Measurements from ENCODE around the gene PCYOX1L.

PCYOX1L gene

DNA sequence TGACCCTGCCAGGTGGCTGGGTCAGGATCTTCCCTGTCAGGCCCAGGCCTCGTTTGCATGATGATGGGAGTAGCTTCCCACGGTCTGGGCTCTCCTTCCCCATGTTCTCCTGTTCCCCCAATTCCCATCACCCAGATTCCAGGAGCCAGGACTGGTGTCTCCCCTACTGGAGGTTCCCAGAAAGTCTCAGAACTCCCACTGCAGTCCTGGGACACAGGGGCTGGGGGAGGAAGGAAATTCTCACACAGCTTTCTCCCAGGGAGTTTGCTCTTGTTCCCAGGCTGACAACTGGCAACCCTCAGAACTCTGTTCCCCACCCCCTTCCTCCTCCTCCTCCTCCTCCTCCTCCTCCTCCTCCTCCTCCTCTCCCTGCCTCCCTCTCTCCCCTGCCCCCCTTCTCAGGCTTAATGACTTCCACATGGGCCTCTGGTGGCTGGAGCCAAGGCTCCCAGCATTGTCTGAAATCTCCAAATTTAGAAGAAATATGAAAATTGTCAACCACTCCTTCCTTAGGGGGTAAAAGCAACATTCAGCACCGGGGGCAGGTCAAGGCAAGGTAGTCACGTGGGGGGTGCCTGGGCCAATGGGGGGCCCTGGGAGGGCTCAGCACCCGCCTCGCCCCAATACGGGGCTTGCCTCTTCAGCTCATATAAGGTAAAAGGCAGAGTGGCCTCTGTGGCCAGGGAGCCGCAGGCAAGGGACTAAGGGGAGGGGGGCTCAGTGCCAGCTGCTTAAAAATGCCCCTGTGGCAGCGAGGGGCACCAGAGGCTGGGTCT is 48.5 kb downstream of the PCYOX1L start:
- H3K9ac ChIP-seq (ENCODE audit: low read length): peak overlapping the region; percentile 79
- peaks cover 13% of the 10 kb centered on the region for H3K4me1 ChIP-seq (ENCODE audit: control insufficient read depth, insufficient read depth, low read length)
- H3K9me3 ChIP-seq (ENCODE audit: control insufficient read depth, low read length): no peaks in the 10 kb centered on the region
- no peaks in the 10 kb centered on the region for H3K36me3 ChIP-seq (ENCODE audit: control insufficient read depth, insufficient read depth, low read length)
- no peaks in the 10 kb centered on the region for H3K27me3 ChIP-seq (ENCODE audit: control insufficient read depth, insufficient read depth, low read length)
- H3K4me3 ChIP-seq (ENCODE audit: low read length): no peak overlapping the region

DNA sequence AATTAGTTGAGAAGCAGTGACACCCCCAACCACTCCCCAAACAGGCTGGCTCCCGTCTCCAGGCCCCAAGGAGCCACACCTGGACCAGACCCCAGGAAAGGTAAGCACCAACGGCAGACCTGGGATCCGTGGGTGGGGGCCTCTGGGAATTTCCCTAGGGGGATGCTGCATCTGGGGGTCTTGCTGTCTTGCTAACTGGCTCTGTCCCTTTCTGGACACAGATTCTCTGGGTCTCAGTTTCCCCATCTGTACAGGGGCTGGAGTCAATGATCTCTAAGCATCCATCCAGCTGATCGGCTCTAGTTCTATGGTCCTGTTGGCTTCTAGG is 49.1 kb downstream of the PCYOX1L start:
- Histone ChIP-seq H3K4me3 (ENCODE audit: low read length) (peak overlapping the region; percentile 12), H3K9ac (ENCODE audit: low read length) (peak overlapping the region; percentile 79), H3K4me1 (ENCODE audit: control insufficient read depth, insufficient read depth, low read length) (peaks cover 13% of the 10 kb centered on the region), H3K27me3 (ENCODE audit: control insufficient read depth, insufficient read depth, low read length) (no peaks in the 10 kb centered on the region), H3K36me3 (ENCODE audit: control insufficient read depth, insufficient read depth, low read length) (no peaks in the 10 kb centered on the region), H3K9me3 (ENCODE audit: control insufficient read depth, low read length) (no peaks in the 10 kb centered on the region)

GRCh38 chr5:149407323-149408251 is 49.7 kb downstream of the PCYOX1L start:
- Histone ChIP-seq H3K9me3 (ENCODE audit: control insufficient read depth, low read length) (no peaks in the 10 kb centered on the region), H3K4me1 (ENCODE audit: control insufficient read depth, insufficient read depth, low read length) (peaks cover 13% of the 10 kb centered on the region), H3K36me3 (ENCODE audit: control insufficient read depth, insufficient read depth, low read length) (no peaks in the 10 kb centered on the region), H3K9ac (ENCODE audit: low read length) (peak overlapping the region; percentile 79), H3K27me3 (ENCODE audit: control insufficient read depth, insufficient read depth, low read length) (no peaks in the 10 kb centered on the region), H3K4me3 (ENCODE audit: low read length) (peak overlapping the region; percentile 15)

GRCh38 chr5:149408252-149409099 is 50.6 kb downstream of the PCYOX1L start:
- peak overlapping the region; percentile 79 for H3K9ac ChIP-seq (ENCODE audit: low read length)
- H3K4me1 ChIP-seq (ENCODE audit: control insufficient read depth, insufficient read depth, low read length): peaks cover 13% of the 10 kb centered on the region
- no peaks in the 10 kb centered on the region for H3K36me3 ChIP-seq (ENCODE audit: control insufficient read depth, insufficient read depth, low read length)
- H3K9me3 ChIP-seq (ENCODE audit: control insufficient read depth, low read length): no peaks in the 10 kb centered on the region
- H3K4me3 ChIP-seq (ENCODE audit: low read length): peak overlapping the region; percentile 15
- no peaks in the 10 kb centered on the region for H3K27me3 ChIP-seq (ENCODE audit: control insufficient read depth, insufficient read depth, low read length)

GRCh38 chr5:149409268-149409948 is 51.6 kb downstream of the PCYOX1L start:
- no peaks in the 10 kb centered on the region for H3K36me3 ChIP-seq (ENCODE audit: control insufficient read depth, insufficient read depth, low read length)

DNA sequence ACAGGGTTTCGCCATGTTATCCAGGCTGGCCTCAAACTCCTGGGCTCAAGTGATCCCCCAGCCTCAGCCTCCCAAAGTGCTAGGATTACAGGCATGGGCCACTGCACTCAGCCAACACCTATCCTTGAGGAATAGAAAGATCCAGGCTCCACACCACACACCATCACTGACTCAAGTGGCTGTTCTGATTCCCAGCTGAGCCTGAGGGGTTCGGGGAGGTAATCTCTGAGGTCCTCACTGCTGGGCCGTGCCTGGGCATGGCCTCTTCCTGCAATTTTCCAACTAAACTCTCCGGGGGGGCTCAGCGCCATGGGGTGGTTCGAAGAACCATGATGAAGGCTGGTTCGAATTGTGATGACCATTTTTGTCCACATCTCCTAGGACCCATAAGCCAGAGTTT is 52.2 kb downstream of the PCYOX1L start:
- no peaks in the 10 kb centered on the region for H3K9me3 ChIP-seq (ENCODE audit: control insufficient read depth, low read length)
- peak overlapping the region; percentile 79 for H3K9ac ChIP-seq (ENCODE audit: low read length)
- H3K36me3 ChIP-seq (ENCODE audit: control insufficient read depth, insufficient read depth, low read length): no peaks in the 10 kb centered on the region
- H3K4me3 ChIP-seq (ENCODE audit: low read length): no peak overlapping the region
- H3K27me3 ChIP-seq (ENCODE audit: control insufficient read depth, insufficient read depth, low read length): no peaks in the 10 kb centered on the region
- H3K4me1 ChIP-seq (ENCODE audit: control insufficient read depth, insufficient read depth, low read length): peaks cover 6% of the 10 kb centered on the region

More at GRCh38 chr5:149409268-149409948, 51.6 kb downstream of the PCYOX1L start:
- Histone ChIP-seq H3K27me3 (ENCODE audit: control insufficient read depth, insufficient read depth, low read length) (no peaks in the 10 kb centered on the region), H3K4me1 (ENCODE audit: control insufficient read depth, insufficient read depth, low read length) (peaks cover 13% of the 10 kb centered on the region), H3K9ac (ENCODE audit: low read length) (peak overlapping the region; percentile 79), H3K4me3 (ENCODE audit: low read length) (no peak overlapping the region), H3K9me3 (ENCODE audit: control insufficient read depth, low read length) (no peaks in the 10 kb centered on the region)

DNA sequence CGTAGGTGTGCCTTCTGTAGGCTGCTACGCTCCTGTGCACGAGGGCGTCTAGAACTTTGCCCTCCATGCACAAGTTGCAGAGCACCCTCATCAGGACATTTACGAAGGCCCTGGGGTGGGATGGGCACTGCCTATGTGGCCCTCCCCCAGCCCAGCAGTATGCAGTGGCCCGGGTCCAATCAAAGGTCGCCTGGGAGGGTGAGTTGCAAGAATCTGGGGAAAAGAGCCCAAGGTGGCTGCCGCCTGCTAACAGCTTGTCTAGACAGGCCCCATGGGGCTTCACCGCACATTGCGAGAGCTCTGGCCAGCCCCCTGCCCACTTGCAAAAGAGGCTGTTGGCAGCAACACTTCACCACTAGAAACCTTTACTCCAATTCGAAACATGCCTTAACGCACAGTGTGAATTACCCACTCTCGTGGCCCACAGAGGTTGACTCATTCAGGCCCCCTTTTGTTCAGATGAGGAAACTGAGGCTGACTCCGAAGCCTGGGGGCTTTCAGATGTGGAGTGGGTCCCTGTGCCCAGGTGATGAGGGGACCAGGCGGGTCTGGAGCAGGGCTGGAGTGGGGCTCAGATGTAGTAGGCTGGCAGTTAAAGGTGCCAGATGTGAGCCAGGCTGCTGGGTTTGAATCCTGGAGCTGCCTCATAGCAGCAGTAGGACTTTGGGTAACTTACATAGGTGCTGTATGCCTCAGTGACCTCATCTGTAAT is 53.0 kb downstream of the PCYOX1L start:
- H3K27me3 ChIP-seq (ENCODE audit: control insufficient read depth, insufficient read depth, low read length): no peaks in the 10 kb centered on the region
- peak overlapping the region; percentile 57 for H3K9ac ChIP-seq (ENCODE audit: low read length)
- no peaks in the 10 kb centered on the region for H3K9me3 ChIP-seq (ENCODE audit: control insufficient read depth, low read length)
- H3K36me3 ChIP-seq (ENCODE audit: control insufficient read depth, insufficient read depth, low read length): no peaks in the 10 kb centered on the region
- H3K4me1 ChIP-seq (ENCODE audit: control insufficient read depth, insufficient read depth, low read length): no peaks in the 10 kb centered on the region
- no peak overlapping the region for H3K4me3 ChIP-seq (ENCODE audit: low read length)

- H3K9me3 ChIP-seq (ENCODE audit: control insufficient read depth, low read length): no peaks in the 10 kb centered on the region
- H3K36me3 ChIP-seq (ENCODE audit: control insufficient read depth, insufficient read depth, low read length): no peaks in the 10 kb centered on the region
- peak overlapping the region; percentile 48 for H3K9ac ChIP-seq (ENCODE audit: low read length)
- H3K4me3 ChIP-seq (ENCODE audit: low read length): no peak overlapping the region
- no peaks in the 10 kb centered on the region for H3K27me3 ChIP-seq (ENCODE audit: control insufficient read depth, insufficient read depth, low read length)
- no peaks in the 10 kb centered on the region for H3K4me1 ChIP-seq (ENCODE audit: control insufficient read depth, insufficient read depth, low read length)
These were observed 54.1 kb downstream of the PCYOX1L start for GRCh38 chr5:149411738-149412519.

GRCh38 chr5:149412783-149413476 is 55.1 kb downstream of the PCYOX1L start:
- no peaks in the 10 kb centered on the region for H3K4me1 ChIP-seq (ENCODE audit: control insufficient read depth, insufficient read depth, low read length)
- H3K27me3 ChIP-seq (ENCODE audit: control insufficient read depth, insufficient read depth, low read length): no peaks in the 10 kb centered on the region
- H3K9me3 ChIP-seq (ENCODE audit: control insufficient read depth, low read length): no peaks in the 10 kb centered on the region
- H3K36me3 ChIP-seq (ENCODE audit: control insufficient read depth, insufficient read depth, low read length): no peaks in the 10 kb centered on the region
- H3K4me3 ChIP-seq (ENCODE audit: low read length): no peak overlapping the region
- H3K9ac ChIP-seq (ENCODE audit: low read length): peak overlapping the region; percentile 26

Data from mucosa of stomach (tissue), 1 donor.